GM18526 (cell line): Measurements from ENCODE around the gene TENM4.

Experiments used
- POLR2A ChIP-seq: IDR thresholded peaks from 3 replicates; pipeline ENCODE4 v1.6.1; 2011; ENCODE audit not compliant: insufficient read length; ENCODE audit errors: extremely low read depth

The TENM4 gene

DNA sequence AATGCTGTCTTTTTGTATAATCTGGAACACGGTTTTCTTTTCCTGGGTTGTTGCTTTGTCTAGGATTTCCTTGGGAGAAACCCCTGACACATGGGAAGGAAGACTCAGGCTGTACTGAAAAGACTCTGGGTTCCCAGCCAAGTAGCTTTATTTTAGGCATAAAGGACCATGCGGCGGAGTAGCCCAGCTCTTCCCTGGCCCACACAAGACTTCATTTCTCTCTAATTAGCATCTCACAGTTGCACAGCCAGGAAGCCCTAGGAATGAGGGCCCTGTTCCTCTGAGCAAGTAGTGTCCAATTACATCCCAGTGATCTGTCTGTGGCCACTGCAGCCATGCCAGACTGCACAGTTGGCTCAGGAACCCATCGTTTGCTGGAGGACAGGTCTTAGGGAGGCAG lies 319.5 kb downstream of the TENM4 start:
- TF ChIP-seq POLR2A, result no peak

DNA sequence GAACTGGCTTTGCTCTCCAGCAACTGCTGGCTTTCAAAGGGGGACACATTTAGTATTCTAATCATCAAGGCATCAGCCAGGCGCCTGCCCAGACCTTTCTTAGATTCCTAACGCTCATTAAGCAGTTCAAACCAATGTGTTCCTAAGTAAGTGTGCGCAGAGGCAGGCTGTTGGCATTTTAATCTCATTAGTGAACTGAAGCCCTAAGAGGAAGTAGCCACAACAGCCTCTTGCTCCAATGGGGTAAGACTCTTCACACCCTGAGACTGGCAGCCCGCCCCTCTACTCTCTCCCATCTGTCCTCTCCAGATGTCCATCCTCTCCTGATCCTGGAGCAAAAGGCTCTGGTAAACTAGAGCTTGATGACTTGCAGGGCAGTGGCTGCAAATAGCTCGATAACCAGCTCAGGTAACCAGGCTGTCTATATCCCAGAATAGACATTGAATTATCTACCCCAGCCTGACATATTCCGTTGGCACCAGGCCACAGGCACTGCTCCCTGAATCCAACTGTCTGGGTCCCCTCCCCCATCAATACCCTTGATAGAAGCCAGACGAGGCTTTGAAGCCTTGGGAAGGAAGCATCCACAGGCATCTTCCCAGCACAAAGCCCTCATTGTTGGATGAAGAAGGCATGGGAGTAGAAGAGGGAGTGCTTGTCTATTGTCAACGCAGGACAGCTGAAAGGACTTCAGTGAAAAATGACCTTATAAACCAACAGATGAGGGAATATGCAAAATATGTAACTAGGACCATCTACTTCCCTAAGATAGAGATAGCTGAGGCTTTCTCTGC lies 321.1 kb downstream of the TENM4 start:
- no peak for TF ChIP-seq POLR2A

DNA sequence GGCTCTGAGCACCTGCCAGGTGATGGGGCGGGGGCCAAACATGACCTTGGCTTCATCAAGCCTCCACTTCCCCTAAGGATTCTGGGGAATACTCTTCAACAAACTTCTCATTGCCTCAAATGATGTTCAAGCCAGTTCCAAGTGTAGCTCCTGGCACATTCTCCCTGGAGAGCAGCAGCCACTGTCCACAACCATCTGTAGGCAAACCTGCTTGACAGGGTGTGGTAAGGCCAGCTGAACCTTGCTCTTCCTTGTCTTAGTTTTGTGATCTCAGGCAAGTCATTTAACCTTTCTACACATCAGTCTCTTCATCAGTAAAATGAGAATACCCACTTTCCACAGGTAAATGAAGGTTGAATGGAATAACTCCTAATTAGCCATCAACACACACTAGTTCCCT lies 323.3 kb downstream of the TENM4 start:
- no peak for TF ChIP-seq POLR2A

DNA sequence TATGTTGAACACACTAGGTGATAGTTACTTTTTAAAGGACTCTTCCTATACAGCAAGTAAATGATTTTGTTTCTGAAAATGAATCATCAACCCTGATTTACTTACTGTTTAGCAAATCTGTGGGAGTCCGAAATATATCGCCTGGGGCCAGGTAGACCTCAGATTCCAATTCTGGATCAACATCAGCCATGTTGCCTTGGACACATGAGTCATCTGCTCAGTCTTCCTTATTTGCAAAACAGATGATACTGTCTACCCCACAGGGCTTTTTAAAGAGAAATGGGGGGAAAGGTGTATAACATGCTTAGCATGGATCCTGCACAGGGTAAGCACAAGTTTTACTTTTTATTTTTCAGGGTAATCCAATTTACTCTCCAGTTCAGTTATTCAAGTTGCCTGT lies 324.2 kb downstream of the TENM4 start:
- TF ChIP-seq POLR2A, result no peak

DNA sequence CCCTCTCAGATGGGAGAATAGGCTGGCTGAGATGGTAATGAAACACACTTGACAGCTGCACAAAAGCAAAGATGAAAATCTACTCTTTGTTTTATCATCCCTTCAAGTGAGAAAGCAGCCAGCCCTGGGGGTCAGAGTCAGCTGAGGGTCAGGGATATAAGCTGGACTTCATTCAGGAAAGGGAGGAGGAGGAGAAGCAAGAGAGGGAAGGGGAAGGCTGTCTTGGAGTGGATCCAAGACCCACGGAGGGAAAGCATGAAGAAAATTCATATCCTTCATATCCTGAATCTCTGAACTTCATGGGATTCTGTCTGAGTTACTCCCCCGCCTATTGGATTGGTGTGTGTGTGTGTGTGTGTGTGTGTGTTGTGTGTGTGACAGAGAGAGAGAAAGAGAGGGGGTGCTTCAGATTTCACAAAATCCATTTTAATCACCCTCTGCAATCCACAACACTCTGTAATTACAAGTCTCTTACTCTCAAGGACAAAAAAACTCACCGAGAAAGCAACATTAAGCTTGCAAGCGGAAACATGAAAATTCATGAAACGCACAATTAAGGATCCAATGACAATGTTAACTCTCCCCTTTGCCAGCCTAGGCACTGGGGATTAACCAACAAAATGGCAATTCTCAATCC lies 327.7 kb downstream of the TENM4 start:
- no peak for TF ChIP-seq POLR2A

DNA sequence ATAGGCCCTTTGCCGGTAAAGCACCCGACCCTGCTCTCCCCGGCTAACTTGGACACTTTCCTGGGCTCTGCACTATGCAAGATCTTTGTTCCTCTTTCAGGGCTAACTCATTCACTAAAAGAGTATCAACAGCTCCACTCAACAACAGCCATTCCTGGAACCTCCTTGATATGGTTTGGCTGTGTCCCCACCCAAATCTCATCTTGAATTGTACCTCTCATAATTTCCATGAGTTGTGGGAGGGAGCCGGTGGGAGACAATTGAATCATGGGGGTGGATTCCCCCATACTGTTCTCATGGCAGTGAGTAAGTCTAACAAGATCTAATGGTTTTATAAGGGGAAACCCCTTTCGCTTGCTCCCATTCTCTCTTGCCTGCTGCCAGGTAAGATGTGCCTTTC lies 330.0 kb downstream of the TENM4 start:
- no peak for TF ChIP-seq POLR2A

DNA sequence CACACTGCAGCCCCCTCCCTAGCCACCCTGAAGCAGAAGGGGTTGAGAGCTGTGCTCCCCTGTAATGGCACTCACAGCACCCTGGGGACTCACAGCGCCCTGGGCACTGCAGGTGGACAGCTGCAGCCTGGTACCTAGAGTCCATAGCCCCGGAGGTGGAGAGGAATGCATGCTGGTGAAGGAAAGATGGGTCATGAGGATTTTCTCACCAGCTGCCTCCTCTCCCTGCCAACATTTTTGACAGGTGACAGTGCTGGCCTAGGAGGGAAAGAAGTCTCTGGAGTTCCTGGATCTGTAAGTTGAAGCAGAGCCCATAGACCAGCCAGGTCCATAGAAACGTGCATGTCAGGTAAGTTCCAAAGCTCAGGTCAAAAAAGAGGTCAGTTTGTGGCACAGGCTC lies 330.5 kb downstream of the TENM4 start:
- no peak for TF ChIP-seq POLR2A

DNA sequence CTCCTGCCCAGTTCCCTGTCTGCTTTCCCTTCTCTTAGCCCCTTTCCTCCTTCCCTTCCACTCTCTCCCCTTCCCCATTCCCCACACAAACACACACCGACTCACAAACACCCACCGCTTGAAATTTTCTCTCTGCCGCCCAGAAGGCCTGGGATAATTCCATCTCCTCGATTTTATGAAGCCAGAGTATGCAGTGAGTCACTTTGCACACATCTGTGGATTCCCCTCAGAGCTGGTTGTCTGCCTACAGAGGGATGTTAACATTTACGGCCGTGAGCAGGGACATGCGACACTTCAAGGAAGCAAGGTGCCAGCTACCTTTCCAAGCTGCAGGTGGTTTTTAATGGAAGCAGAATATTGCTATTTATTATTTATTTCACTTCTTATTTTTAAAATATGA lies 332.0 kb downstream of the TENM4 start:
- no peak for TF ChIP-seq POLR2A

DNA sequence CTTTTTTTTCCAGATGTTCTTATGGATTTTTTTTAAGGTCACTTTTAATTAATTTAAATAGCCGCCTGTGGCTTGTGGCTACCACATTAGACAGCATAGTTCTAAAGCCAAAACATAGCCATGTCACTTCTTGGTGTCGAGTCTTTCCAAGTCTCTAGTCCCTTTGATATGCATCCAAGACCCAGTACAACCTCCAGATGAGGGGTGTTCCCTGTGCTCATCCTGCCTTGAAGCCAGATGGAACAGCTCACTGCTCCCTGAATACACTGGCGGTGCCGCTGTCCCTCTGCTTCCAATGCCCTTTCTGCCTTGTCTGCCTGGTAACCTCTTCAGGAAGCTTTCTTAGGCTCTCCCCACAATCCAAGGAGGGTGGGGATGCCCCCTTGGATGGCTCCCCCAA lies 338.0 kb downstream of the TENM4 start:
- TF ChIP-seq POLR2A, result no peak

DNA sequence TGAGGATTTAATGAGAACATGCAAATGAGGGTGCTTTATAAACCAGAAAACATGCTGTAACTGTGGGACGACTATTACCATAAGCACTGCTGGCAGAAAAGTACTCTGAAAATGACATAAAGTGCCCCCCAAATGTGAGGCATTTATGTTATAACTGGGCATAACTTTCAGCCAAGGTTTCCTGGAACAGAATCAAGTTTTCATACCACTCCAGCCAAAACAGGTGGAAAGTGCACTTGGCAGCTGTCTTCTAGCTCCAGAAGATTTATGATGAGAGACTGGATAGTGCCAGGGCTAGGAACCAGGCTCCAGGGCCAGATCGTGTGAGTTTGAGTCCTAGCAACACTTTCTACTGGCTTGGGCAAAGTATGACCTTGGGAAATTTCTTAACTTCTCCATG lies 339.2 kb downstream of the TENM4 start:
- TF ChIP-seq POLR2A, result no peak

DNA sequence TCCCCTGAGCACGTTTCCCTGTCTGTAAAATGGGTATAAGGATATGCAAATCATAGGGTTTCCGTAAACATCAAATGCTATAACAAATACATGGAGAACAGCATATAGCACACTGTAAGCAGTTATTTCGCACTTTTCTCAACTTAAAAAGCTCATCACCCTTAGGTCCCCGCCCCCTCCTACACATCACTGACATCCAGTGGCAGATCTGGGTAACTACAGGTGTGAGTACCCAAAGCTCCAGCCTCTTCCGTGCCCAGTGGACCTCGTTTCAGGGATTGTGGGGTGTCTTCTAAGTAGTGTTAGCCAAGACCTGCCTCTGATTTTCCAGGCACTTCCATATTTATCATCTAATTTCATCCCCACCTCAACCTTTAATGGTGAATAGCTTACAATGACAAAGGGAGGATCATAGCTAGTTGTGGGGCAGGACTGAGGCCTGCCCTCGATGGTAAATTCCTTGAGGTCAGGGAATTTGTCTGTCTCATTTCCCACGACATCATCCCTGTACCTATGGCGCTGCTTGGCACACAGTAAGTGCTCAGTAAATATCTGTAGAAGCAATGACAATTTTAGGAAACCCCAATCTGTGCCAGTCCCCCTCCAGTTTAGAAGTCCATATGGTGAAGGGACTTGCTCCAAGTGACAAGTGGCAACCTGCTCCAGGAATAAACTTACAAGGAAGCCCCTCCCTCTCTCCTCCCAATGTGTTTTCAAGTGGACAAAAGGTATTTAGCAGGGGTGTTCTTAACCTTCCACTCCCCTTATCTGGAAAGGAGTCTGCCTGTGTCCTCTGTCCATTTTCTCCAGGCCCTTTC lies 340.5 kb downstream of the TENM4 start:
- no peak for TF ChIP-seq POLR2A

DNA sequence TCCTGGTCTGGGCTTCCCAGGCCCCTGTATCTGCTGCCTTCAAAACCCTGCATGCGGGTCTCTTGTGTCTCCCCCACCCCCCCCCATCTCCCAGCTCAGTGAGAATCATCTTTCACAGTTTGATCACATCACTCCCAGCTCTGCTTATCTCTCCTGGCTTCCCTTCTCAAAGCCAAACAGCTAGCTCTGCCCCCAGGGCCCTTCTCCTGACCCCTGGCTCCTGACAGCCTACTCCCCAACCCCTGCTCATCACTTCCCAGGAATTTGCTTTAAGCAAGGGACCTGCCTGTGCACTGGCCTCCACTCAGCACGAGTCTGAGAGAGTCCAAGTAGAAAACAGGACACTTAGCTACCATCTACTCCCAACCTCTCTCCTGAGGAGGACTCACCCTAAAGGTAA lies 342.7 kb downstream of the TENM4 start:
- no peak for TF ChIP-seq POLR2A

DNA sequence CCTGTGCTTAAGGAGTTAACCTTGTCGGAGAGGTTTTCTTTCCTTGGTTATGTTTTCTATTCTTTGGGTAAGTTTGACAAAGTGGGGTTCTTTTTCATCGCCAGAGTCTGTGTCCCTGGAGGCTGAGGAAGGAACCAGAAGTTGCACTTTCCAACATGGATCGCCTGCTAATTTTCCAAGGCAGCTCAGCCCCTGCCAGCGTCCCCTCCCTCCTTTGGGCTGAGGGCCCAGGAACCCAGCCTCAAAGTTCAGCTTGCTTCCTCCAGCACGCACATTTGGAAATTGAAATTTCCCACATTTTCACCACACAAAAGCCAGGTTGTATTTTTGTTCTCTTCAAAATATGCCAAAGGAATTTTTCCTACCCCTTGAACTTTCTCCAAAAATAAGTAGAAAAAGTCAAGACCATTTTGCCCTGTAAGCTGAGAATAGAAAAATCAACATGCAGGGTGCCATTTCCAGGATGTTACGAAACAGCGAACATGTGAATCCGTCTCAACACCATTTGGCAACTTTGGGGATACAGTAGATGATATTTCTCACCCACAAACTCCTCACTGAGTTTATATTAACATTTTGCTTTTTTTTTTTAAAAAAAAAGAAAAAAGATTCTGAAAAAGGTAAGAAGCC lies 343.5 kb downstream of the TENM4 start:
- no peak for TF ChIP-seq POLR2A

DNA sequence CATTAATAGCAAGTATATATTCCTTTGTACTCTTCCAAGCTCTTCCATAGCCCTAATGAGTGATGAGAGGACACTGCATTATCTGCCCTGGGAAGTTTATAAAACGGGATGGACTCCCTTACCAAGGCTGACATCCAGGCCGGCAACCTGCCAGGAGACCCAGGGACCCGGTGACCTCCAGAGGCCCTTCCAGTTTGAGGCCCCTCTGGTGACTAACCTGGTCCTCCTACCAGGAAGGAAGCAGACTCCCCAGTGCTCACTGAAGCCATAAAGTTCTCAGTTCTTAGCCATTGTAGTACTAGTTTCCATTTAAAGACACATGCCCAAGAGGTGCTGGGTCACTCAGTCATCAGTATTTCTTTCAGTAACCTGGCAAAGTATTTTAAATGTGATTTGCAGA lies 345.4 kb downstream of the TENM4 start:
- no peak for TF ChIP-seq POLR2A

DNA sequence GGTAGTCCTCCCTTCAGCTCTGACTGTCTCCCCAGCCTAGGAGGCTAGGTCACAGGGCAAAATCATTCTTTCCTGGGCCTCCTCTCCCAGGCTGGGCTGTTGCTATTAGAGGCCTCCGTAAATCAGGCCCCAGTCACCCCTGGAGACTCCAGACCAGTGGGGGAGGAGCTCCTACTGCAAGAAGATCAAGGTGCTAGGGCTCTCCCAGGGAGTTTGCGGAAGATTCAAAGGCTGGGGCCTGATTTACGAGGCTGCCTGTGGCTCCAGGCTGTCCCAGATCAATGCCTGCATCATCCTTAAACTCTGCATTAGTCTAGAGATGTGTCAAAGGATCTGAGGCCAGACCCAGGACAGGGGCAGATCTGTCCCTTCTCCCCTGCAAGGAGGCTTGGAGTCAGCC lies 346.2 kb downstream of the TENM4 start:
- TF ChIP-seq POLR2A, result no peak
